ENCODE measurements around the gene LRP10. TPM values are rescaled to one million over a fixed set of nuclear protein-coding genes. Genes with fewer than 3 reads are reported as not detected.
"Not testable (repeated sequence)": the region's sequence is repeated elsewhere in the genome, so short reads cannot be mapped to it uniquely, and the experiment has no call there.

The LRP10 gene
- total RNA-seq, 1 donor from 2014 or later, result 16.3 TPM

DNA sequence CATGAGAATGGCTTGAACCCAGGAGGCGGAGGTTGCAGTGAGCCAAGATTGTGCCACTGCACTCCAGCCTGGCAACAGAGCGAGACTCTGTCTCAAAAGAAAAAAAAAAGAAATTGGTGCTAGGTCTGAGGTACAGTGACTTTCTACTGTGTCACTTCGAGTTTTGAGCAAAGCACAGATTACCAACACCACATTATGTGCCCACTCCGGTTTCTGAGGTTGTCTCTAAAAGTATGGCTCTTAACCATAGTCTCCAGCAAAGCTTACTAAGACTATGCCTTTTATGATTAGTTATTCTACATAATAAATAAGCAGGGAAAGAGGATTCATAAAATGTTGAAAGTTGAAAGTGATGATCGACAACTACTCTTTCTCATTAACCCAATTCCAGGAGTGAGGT lies 39.4 kb downstream of the LRP10 start:
- Mint-ChIP-seq H3K27ac (ENCODE audit: unreplicated experiment) (no peak overlapping the region), H3K27me3 (ENCODE audit: low read depth) (no peaks in the 10 kb centered on the region), H3K9me3 (no peaks in the 10 kb centered on the region), H3K4me3 (no peak overlapping the region), H3K4me1 (peaks cover 5% of the 10 kb centered on the region), H3K36me3 (ENCODE audit: low read depth) (peaks cover 14% of the 10 kb centered on the region)
- TF ChIP-seq, protein P1, sequence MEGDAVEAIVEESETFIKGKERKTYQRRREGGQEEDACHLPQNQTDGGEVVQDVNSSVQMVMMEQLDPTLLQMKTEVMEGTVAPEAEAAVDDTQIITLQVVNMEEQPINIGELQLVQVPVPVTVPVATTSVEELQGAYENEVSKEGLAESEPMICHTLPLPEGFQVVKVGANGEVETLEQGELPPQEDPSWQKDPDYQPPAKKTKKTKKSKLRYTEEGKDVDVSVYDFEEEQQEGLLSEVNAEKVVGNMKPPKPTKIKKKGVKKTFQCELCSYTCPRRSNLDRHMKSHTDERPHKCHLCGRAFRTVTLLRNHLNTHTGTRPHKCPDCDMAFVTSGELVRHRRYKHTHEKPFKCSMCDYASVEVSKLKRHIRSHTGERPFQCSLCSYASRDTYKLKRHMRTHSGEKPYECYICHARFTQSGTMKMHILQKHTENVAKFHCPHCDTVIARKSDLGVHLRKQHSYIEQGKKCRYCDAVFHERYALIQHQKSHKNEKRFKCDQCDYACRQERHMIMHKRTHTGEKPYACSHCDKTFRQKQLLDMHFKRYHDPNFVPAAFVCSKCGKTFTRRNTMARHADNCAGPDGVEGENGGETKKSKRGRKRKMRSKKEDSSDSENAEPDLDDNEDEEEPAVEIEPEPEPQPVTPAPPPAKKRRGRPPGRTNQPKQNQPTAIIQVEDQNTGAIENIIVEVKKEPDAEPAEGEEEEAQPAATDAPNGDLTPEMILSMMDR (conservative IDR thresholded peaks at IDR 0.05), result no peak
- no peak for DNase-seq (ENCODE audit: low read depth, low spot score)

DNA sequence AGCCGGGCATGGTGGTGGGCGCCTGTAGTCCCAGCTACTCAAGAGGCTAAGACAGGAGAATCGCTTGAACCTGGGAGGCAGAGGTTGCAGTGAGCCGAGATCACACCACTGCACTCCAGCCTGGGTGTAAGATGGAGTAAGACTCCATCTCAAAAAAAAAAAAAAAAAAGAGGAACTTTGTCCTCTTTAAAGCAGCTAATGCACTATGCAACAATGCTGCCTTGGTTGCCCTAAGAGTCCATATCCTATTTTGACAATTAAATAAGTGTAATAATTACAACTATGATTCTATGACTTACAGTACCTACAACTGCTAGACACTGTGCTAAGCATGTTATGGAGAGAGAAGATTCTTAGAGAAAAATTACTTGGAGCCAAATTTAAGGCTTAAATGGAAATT lies 43.3 kb downstream of the LRP10 start:
- not testable (repeated sequence) for H3K9me3 Mint-ChIP-seq; H3K27ac Mint-ChIP-seq (ENCODE audit: unreplicated experiment); H3K27me3 Mint-ChIP-seq (ENCODE audit: low read depth); DNase-seq (ENCODE audit: low read depth, low spot score)
- Mint-ChIP-seq H3K36me3 (ENCODE audit: low read depth) (peaks cover 12% of the 10 kb centered on the region), H3K4me3 (peak overlapping the region; percentile 57), H3K4me1 (peaks cover 31% of the 10 kb centered on the region)

DNA sequence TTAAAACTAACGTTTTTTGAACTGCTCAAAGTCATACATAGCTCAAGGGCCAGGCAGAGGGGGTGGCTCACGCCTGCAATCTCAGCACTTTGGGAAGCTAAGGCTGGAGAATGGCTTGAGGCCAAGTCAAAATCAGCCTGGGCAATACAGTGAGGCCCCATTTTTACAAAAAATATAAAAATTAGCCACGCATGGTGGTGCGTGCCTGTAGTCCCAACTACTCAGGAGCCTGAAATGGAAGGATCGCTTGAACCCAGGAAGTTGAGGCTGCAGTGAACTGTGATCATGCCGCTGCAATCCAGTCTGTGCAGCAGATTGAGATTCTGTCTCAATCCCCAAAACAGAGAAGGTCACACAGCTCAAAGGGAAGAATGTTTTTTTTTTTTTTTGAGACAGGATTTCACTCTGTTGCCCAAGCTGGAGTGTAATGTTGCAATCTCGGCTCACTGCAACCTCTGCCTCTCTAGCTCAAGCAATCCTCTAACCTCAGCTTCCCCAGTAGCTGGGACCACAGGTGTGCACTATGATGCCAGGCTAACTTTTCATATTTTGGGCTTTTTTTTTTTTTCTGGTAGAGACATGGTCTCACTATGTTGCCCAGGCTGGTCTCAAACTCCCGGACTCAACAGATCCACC lies 44.5 kb downstream of the LRP10 start:
- no peak for DNase-seq (ENCODE audit: low read depth, low spot score)
- H3K4me1 Mint-ChIP-seq, result peaks cover 34% of the 10 kb centered on the region
- H3K9me3 Mint-ChIP-seq, result no peaks in the 10 kb centered on the region
- peak overlapping the region; percentile 95 for H3K4me3 Mint-ChIP-seq
- H3K27me3 Mint-ChIP-seq (ENCODE audit: low read depth), result peaks cover 3% of the 10 kb centered on the region
- TF ChIP-seq, protein P1 (conservative IDR thresholded peaks at IDR 0.05), result no peak
- no peak overlapping the region for H3K27ac Mint-ChIP-seq (ENCODE audit: unreplicated experiment)
- H3K36me3 Mint-ChIP-seq (ENCODE audit: low read depth), result peaks cover 15% of the 10 kb centered on the region

DNA sequence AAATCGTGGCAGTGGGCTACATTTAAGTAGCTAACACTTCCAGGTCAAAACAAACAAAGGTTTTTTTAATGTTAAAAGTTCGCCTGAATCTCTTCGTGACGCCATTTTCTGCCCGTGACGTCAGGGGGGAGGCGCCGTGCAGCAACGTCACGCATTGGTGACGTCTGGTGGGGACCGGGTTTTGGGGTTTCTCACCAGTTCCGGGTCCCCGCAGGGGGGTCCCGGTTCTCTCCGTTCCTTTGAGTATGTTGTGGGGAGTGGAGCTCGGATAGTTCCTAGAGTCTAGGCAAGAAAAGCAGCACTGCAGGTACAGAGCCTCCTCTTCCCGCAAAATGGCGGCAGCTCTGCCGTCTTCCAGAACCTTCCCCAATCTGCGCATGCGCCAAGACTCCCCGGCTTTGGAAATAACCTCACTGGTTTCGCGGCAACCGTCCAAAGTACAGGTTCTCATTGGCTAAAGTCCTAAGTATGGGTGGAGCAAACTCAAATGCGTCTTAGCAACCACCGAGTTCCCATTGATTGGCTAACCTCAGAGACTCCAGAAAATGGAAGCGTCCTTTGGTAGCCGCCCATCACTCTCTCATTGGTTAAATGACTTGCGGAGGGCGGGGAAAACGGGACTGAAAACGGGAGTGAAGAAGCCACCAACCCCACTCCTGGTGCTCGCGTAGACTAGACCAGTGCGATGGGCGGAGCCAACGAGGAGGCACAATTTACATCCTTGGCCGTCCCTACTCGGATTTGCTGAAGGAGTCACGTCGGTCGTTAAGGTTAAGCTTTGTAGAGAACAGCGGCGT lies 47.5 kb downstream of the LRP10 start, which contains the start of gene RBM23:
Gene RBM23 (minus strand): TSS at position 346 of the 797 bp plus-strand sequence.
- DNase-seq (ENCODE audit: low read depth, low spot score), result peak; percentile 100
- peaks cover 24% of the 10 kb centered on the region for H3K36me3 Mint-ChIP-seq (ENCODE audit: low read depth)
- no peaks in the 10 kb centered on the region for H3K9me3 Mint-ChIP-seq
- peaks cover 29% of the 10 kb centered on the region for H3K4me1 Mint-ChIP-seq
- TF ChIP-seq, protein P1 (conservative IDR thresholded peaks at IDR 0.05), result no peak
- H3K27ac Mint-ChIP-seq (ENCODE audit: unreplicated experiment), result peak within 1 kb of the TSS; percentile 100
- peak within 1 kb of the TSS; percentile 95 for H3K4me3 Mint-ChIP-seq
- peaks cover 3% of the 10 kb centered on the region for H3K27me3 Mint-ChIP-seq (ENCODE audit: low read depth)

DNA sequence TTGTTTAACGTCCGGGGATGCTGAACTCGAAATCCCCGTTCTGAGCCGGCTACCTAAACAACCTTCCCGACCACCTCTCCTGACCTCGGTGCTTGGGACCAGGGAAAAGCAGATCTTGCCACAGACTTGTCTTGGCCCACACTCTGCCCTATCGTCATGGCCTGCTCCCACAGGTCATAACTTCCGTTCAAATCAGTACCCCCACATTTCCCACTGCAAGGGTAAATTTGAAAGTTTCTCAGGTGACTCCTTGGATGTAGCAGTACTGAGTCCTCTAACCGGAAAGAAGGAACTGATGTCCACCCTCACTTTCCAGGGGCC lies 48.0 kb downstream of the LRP10 start:
- H3K36me3 Mint-ChIP-seq (ENCODE audit: low read depth), result peaks cover 22% of the 10 kb centered on the region
- no peak for DNase-seq (ENCODE audit: low read depth, low spot score)
- TF ChIP-seq, protein P1 (conservative IDR thresholded peaks at IDR 0.05), result no peak
- H3K4me3 Mint-ChIP-seq, result peak overlapping the region; percentile 95
- no peaks in the 10 kb centered on the region for H3K9me3 Mint-ChIP-seq
- H3K4me1 Mint-ChIP-seq, result peaks cover 29% of the 10 kb centered on the region
- no peak overlapping the region for H3K27ac Mint-ChIP-seq (ENCODE audit: unreplicated experiment)
- peaks cover 3% of the 10 kb centered on the region for H3K27me3 Mint-ChIP-seq (ENCODE audit: low read depth)

DNA sequence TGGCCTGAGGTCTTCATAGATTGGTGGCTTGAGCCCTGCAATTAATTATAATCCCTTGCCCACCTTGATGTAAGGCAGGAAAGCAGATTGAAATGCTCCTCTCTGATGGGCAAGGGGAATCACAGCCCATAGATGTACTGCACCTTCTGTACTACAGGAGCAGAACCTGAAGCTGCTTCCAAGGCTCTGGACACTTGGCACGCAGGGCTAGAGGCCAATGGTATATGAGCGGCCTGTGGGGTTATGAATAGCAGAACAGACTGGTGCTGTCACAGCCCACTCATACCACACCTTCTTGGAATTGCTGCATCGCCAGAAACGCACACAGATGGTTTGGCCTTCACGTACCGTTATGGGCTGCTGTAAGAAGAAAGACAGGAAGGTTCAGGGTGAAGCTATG lies 49.2 kb downstream of the LRP10 start:
- H3K36me3 Mint-ChIP-seq (ENCODE audit: low read depth), result peaks cover 24% of the 10 kb centered on the region
- H3K9me3 Mint-ChIP-seq, result no peaks in the 10 kb centered on the region
- H3K27ac Mint-ChIP-seq (ENCODE audit: unreplicated experiment), result no peak overlapping the region
- no peak for DNase-seq (ENCODE audit: low read depth, low spot score)
- peaks cover 3% of the 10 kb centered on the region for H3K27me3 Mint-ChIP-seq (ENCODE audit: low read depth)
- H3K4me3 Mint-ChIP-seq, result no peak overlapping the region
- TF ChIP-seq, protein P1 (conservative IDR thresholded peaks at IDR 0.05), result no peak
- peaks cover 29% of the 10 kb centered on the region for H3K4me1 Mint-ChIP-seq

Data from neural crest cell (in vitro differentiated cells).